Endothelial cell of umbilical vein (primary cell): ENCODE results near the gene AMIGO1. TPM values are rescaled to one million over a fixed set of nuclear protein-coding genes. Genes with fewer than 3 reads are reported as not detected.

ENCODE experiments used
- BruUV-seq: library from RNA; stranded (reverse); fragments of 400-500 nt; replicated peaks from 2 replicates; lab custom pipeline; 2021; lab: Mats Ljungman, UMichigan
- CTCF ChIA-PET: fragments of 300-600, 350-600 bp; sonication (Branson Sonifier 250); formaldehyde crosslinking; loops from one replicate; lab custom pipeline; 2021; ENCODE audit warnings: antibody characterized with exemption, inconsistent platforms; lab: Charles Lee
- POLR2A ChIA-PET: fragments of 300-600, 350-600 bp; sonication (Branson Sonifier 250); formaldehyde crosslinking; loops from one replicate; lab custom pipeline; 2021; ENCODE audit warnings: antibody characterized with exemption, inconsistent platforms; lab: Charles Lee
- DNase-seq: peaks from one replicate; pipeline ENCODE4 v3.0.0-alpha.2; 2011; ENCODE audit warnings: low read depth, low spot score
- FAIRE-seq: peaks from 2 replicates; lab custom pipeline; 2011; peaks lifted over from hg19 to GRCh38; lab: Jason Lieb, UNC
- H2AFZ ChIP-seq: 2 replicates; pipeline ENCODE4 v1.6.0; 2012; ENCODE audit warnings: low read depth, low read length, control low read depth, inconsistent platforms
- H3K27ac ChIP-seq: 2 replicates; pipeline ENCODE4 v1.5.1; 2011; ENCODE audit warnings: low read depth, mild to moderate bottlenecking, control low read depth, low read length, moderate library complexity; ENCODE audit not compliant: insufficient read depth
- H3K27me3 ChIP-seq, 2 experiments: 2 replicates each; pipeline versions ENCODE4 v1.6.0 to v1.6.1; 2011; ENCODE audit warnings: low read length in 2 of 2, mixed read lengths in 1 of 2; ENCODE audit not compliant: control insufficient read depth in 2 of 2, insufficient read depth in 2 of 2
- H3K36me3 ChIP-seq, 2 experiments: 2 replicates in 1 of 2; 3 replicates in 1 of 2; pipeline ENCODE4 v1.5.1; 2011; ENCODE audit warnings: low read length in 2 of 2, mild to moderate bottlenecking in 1 of 2, moderate library complexity in 1 of 2; ENCODE audit not compliant: control insufficient read depth in 2 of 2, insufficient read depth in 2 of 2; ENCODE audit errors: extremely low read depth in 1 of 2
- H3K4me1 ChIP-seq: 3 replicates; pipeline ENCODE4 v1.5.1; 2011; ENCODE audit warnings: mild to moderate bottlenecking, low read length; ENCODE audit not compliant: control insufficient read depth, insufficient read depth; ENCODE audit errors: extremely low read depth
- H3K4me2 ChIP-seq: 2 replicates; pipeline ENCODE4 v1.6.1; 2011; ENCODE audit warnings: low read length, control low read depth, mixed read lengths; ENCODE audit not compliant: insufficient read depth
- H3K4me3 ChIP-seq, 3 experiments: fragments of 200-600 bp in 1 of 3; sonication (generic), shearing (Covaris generic) in 1 of 3; replicated peaks in 1 of 3; 2 replicates each; pipeline ENCODE4 v1.5.1; 2011 to 2016; ENCODE audit warnings: control low read depth in 3 of 3, low read length in 3 of 3, mild to moderate bottlenecking in 2 of 3, inconsistent platforms in 1 of 3, low read depth in 1 of 3, moderate library complexity in 1 of 3; ENCODE audit not compliant: insufficient read depth in 1 of 3
- H3K79me2 ChIP-seq: 2 replicates; pipeline ENCODE4 v1.6.0; 2012; ENCODE audit warnings: low read length, inconsistent platforms; ENCODE audit not compliant: control insufficient read depth, insufficient read depth
- H3K9ac ChIP-seq: replicated peaks from 2 replicates; pipeline ENCODE3; 2011; ENCODE audit warnings: low read length, control low read depth; ENCODE audit not compliant: insufficient read depth; ENCODE audit errors: extremely low read depth
- H3K9me1 ChIP-seq: replicated peaks from 3 replicates; pipeline ENCODE4 v1.6.0; 2011; ENCODE audit warnings: mild to moderate bottlenecking, low read length; ENCODE audit not compliant: control insufficient read depth, insufficient read depth; ENCODE audit errors: extremely low read depth
- H3K9me3 ChIP-seq: replicated peaks from 2 replicates; pipeline ENCODE4 v1.5.1; 2012; ENCODE audit warnings: low read length, inconsistent platforms; ENCODE audit not compliant: control insufficient read depth, insufficient read depth
- H4K20me1 ChIP-seq: replicated peaks from 2 replicates; pipeline ENCODE3; 2011; ENCODE audit warnings: mild to moderate bottlenecking, low read length; ENCODE audit not compliant: control insufficient read depth, insufficient read depth; ENCODE audit errors: extremely low read depth
- CTCF ChIP-seq, 2 donors: IDR thresholded peaks; 1 replicate in 1 of 2; 2 replicates in 1 of 2; pipeline ENCODE4 v1.5.1; 2011; ENCODE audit warnings: low read length in 2 of 2, mild to moderate bottlenecking in 2 of 2, moderate library complexity in 2 of 2, control low read depth in 1 of 2, inconsistent platforms in 1 of 2, low read depth in 1 of 2; ENCODE audit not compliant: insufficient read depth in 1 of 2; ENCODE audit errors: extremely low read depth in 1 of 2
- EZH2 ChIP-seq: IDR thresholded peaks from 2 replicates; pipeline ENCODE4 v1.6.1; 2012; ENCODE audit warnings: borderline replicate concordance, low read depth, mild to moderate bottlenecking, moderate library complexity, low read length, inconsistent platforms; ENCODE audit not compliant: severe bottlenecking
- FOS ChIP-seq: IDR thresholded peaks from 2 replicates; pipeline ENCODE4 v1.6.1; 2011; ENCODE audit warnings: mild to moderate bottlenecking, low read length, moderate library complexity, borderline replicate concordance; ENCODE audit not compliant: insufficient read depth
- GATA2 ChIP-seq: IDR thresholded peaks from 2 replicates; pipeline ENCODE4 v1.7.0; 2011; ENCODE audit warnings: low read depth, mild to moderate bottlenecking, moderate library complexity, mixed read lengths, low read length; ENCODE audit not compliant: insufficient read length, insufficient read depth
- JUN ChIP-seq: IDR thresholded peaks from 2 replicates; pipeline ENCODE4 v1.6.1; 2011; ENCODE audit warnings: borderline replicate concordance, low read depth; ENCODE audit not compliant: insufficient read length, insufficient read depth
- MYC ChIP-seq: IDR thresholded peaks from one replicate; pipeline ENCODE4 v1.6.1; 2011; ENCODE audit warnings: mild to moderate bottlenecking, low read depth, low read length
- POLR2A ChIP-seq: IDR thresholded peaks from 2 replicates; pipeline ENCODE4 v1.6.1; 2012; ENCODE audit warnings: low read depth, mild to moderate bottlenecking, control low read depth, low read length
- POLR2AphosphoS5 ChIP-seq: IDR thresholded peaks from 2 replicates; pipeline ENCODE4 v1.6.1; 2012; ENCODE audit warnings: low read depth, mild to moderate bottlenecking, control low read depth, low read length, moderate library complexity; ENCODE audit not compliant: insufficient read depth
- dilution Hi-C: fragments of 300-500 bp; cut with MboI; formaldehyde crosslinking; loops from one replicate; pipeline ENCODE4 v1.15.0; 2019; ENCODE audit warnings: low sequenced_read_pairs; ENCODE audit not compliant: extremely low pct_ligation_motif_present
- intact Hi-C: fragments of 100-400 bp; cut with micrococcal nuclease; formaldehyde crosslinking; loops from one replicate; pipeline ENCODE4 v1.10.0; 2022
- polyA plus RNA-seq, 4 experiments: library from polyadenylated mRNA; depleted of rRNA in 3 of 4; stranded (reverse) in 3 of 4; unstranded in 1 of 4; fragments of >200 nt; gene quantifications; 2 replicates each; pipeline versions ENCODE4 v1.2.1 to v1.2.3, GENCODE V29; 2011 to 2012; ENCODE audit warnings: missing spikeins in 1 of 4
- total RNA-seq: library from RNA; stranded (reverse); gene quantifications from 2 replicates; pipeline ENCODE4 v1.2.3, GENCODE V29; 2021
- TF ChIP-seq, protein P1 (sequence below): IDR thresholded peaks from 2 replicates; pipeline ENCODE4 v1.6.1; 2011; ENCODE audit not compliant: insufficient read depth, insufficient read length

Gene AMIGO1
- total and polyA plus RNA-seq, 2 donors (not counting 3 experiments of a cell fraction or from before 2014, with no cell fraction given), result 0.80 to 0.88 TPM

- no peak overlapping the region for H2AFZ ChIP-seq
- CTCF ChIA-PET, result interaction anchor here (0.6 to 18.7 kb wide), 4 partner anchors 10 to 197 kb away, joined by 4 to 955 read pairs (median 11); partner anchors contain the start of genes AMIGO1 and CYB561D1
Measured at GRCh38 chr1:109535971-109536491, 26.5 kb upstream of the AMIGO1 start.

More at GRCh38 chr1:109535971-109536491, 26.5 kb upstream of the AMIGO1 start:
- Histone ChIP-seq H4K20me1 (no peaks in the 10 kb centered on the region), H3K9me3 (no peaks in the 10 kb centered on the region), H3K79me2 (no peaks in the 10 kb centered on the region), H3K9ac (no peak overlapping the region), H3K27me3 (no peaks in the 10 kb centered on the region), H3K4me2 (no peak overlapping the region), H3K4me1 (peaks cover 4% of the 10 kb centered on the region), H3K36me3 (no peaks in the 10 kb centered on the region), H3K4me3 (no peak overlapping the region), H3K9me1 (no peaks in the 10 kb centered on the region), H3K27ac (no peak overlapping the region)
- POLR2A ChIA-PET, result no interaction called here
- intact Hi-C loops (no loop called here), dilution Hi-C loops (no loop called here)
- DNase-seq, result no peak
- TF ChIP-seq FOS (no peak), EZH2 (no peak), CTCF (IDR thresholded peaks at IDR 0.05; ENCODE audit: extremely low read depth in 1 of 2, insufficient read depth in 1 of 2, low read depth in 1 of 2, low read length in 2 of 2) (no peak), POLR2A (no peak), GATA2 (no peak), JUN (no peak), POLR2AphosphoS5 (no peak), MYC (no peak)
- TF ChIP-seq, protein P1, sequence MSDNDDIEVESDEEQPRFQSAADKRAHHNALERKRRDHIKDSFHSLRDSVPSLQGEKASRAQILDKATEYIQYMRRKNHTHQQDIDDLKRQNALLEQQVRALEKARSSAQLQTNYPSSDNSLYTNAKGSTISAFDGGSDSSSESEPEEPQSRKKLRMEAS, result no peak
- no peak for FAIRE-seq
- no TSS peak for BruUV-seq
